Ovary (tissue), 9 donors: ENCODE data around the gene PARD3B. TPM values are rescaled to one million over a fixed set of nuclear protein-coding genes. Genes with fewer than 3 reads are reported as not detected.

Experiments
- DNase-seq, 5 donors: peaks; one replicate each; pipeline ENCODE4 v3.0.0-alpha.2; 2019 to 2020
- H3K27ac ChIP-seq, 2 donors: fragments of 200-600 bp; one replicate each; pipeline versions ENCODE4 v1.5.1 to v1.8.0; 2019 to 2022
- H3K27me3 ChIP-seq: fragments of 200-600 bp; one replicate; pipeline ENCODE4 v1.8.0; 2022
- H3K36me3 ChIP-seq: fragments of 200-600 bp; sonication (generic); one replicate; pipeline ENCODE4 v1.5.1; 2019
- H3K4me1 ChIP-seq: one replicate; pipeline ENCODE4 v1.8.1; 2013; ENCODE audit warnings: mild to moderate bottlenecking, moderate library complexity; ENCODE audit not compliant: insufficient read depth
- H3K4me3 ChIP-seq: fragments of 200-600 bp; sonication (generic); one replicate; pipeline ENCODE4 v1.5.1; 2017
- H3K9me3 ChIP-seq, 2 donors: fragments of 200-600 bp in 1 of 2; sonication (generic) in 1 of 2; one replicate each; pipeline versions ENCODE4 v1.5.1 to v1.8.1; 2013 to 2019; ENCODE audit warnings: mild to moderate bottlenecking in 1 of 2, moderate library complexity in 1 of 2
- CTCF ChIP-seq, 3 donors: fragments of 450-650 bp in 2 of 3; fragments of 200-600 bp in 1 of 3; IDR thresholded peaks; one replicate each; pipeline versions ENCODE4 v1.5.1 to v1.8.0; 2016 to 2022; ENCODE audit warnings: antibody characterized with exemption in 3 of 3, mild to moderate bottlenecking in 1 of 3
- EP300 ChIP-seq: sonication (generic); formaldehyde crosslinking; IDR thresholded peaks from one replicate; pipeline ENCODE4 v1.6.1; 2017; ENCODE audit warnings: antibody characterized with exemption
- POLR2A ChIP-seq: fragments of 450-650 bp; IDR thresholded peaks from one replicate; pipeline ENCODE4 v1.6.1; 2017; ENCODE audit warnings: antibody characterized with exemption, mild to moderate bottlenecking, moderate library complexity
- WGBS, 3 donors: extraction: QIAGEN DNeasy Blood & Tissue Kit in 1 of 3; methylation state at CpG; one replicate each; pipeline versions ENCODE4 v1.1.5 to v1.1.7; 2013 to 2017; 5-methylcytosine and 5-hydroxymethylcytosine counted together
- intact Hi-C, 4 donors: fragments of 100-400 bp; cut with DNase I; formaldehyde crosslinking; loops; one replicate each; pipeline versions ENCODE4 v1.11.0 to v1.15.1; 2022 to 2023
- polyA plus RNA-seq, 2 donors: library from polyadenylated mRNA; stranded (reverse); fragments of 200-250 nt in 1 of 2; fragments of 350-450 nt in 1 of 2; fragmentation: Illumina TruSeq in 1 of 2; extraction: RNeasy Lipid Tissue Mini Kit (QIAGEN cat#74804) in 1 of 2; gene quantifications; one replicate each; pipeline ENCODE4 v1.2.3, GENCODE V29; 2013 to 2014
- total RNA-seq, 7 donors: library from RNA; depleted of rRNA in 2 of 7; stranded (reverse); fragments of >200 nt in 2 of 7; fragmentation: NEBNext Ultra II Directional in 3 of 7; extraction: Animal tissue kit (Norgen Biotek cat#: 25700) in 3 of 7; gene quantifications; one replicate each; pipeline versions ENCODE4 v1.1.0 to v1.2.4, GENCODE V29; 2016 to 2023
- donor health status: DM: no; HTN: no; CAD: no; lungs with moderate emphysema.
- donor health status: DM: no; HTN: no; CAD: no.
- donor health status: Bipolar disorder and iron deficiency.
- donor health status: DM: yes; HTN: yes; CAD: no.
- donor health status: DM: no; HTN: no; CAD: no.
- donor health status: DM: yes; HTN: yes; CAD: no.

PARD3B gene
- total and polyA plus RNA-seq, 9 donors: 8.2 to 46.6 (median 28.7) TPM

- no peaks in the 10 kb centered on the region for H3K27me3 ChIP-seq
- DNase-seq: no peak
- no peaks in the 10 kb centered on the region for H3K36me3 ChIP-seq
- 80 to 89% (median 83%) methylated on average over 2 of the region's 2 CpGs for WGBS, 3 donors
- H3K4me1 ChIP-seq: no peaks in the 10 kb centered on the region
- TF ChIP-seq EP300 (no peak), POLR2A (no peak), CTCF (IDR thresholded peaks at IDR 0.05) (no peak)
- no peaks in the 10 kb centered on the region for H3K9me3 ChIP-seq
- H3K4me3 ChIP-seq: no peak overlapping the region
- intact Hi-C loops: loop anchor here in 1 of 4 donors (10.0 kb wide), 1 partner anchor 143 kb away; the partner anchor contains the start of gene PARD3B
- H3K27ac ChIP-seq: no peak overlapping the region
Observed at GRCh38 chr2:204687776-204688175, 142.5 kb downstream of the PARD3B start.

- DNase-seq: peak in 4 of 5 donors; percentile 31 to 81 (median 61)
- Histone ChIP-seq H3K27ac (no peak overlapping the region), H3K4me1 (no peaks in the 10 kb centered on the region), H3K4me3 (no peak overlapping the region), H3K36me3 (no peaks in the 10 kb centered on the region), H3K9me3 (no peaks in the 10 kb centered on the region), H3K27me3 (no peaks in the 10 kb centered on the region)
- 44 to 46% (median 44%) methylated on average over 2 of the region's 2 CpGs for WGBS, 3 donors
- intact Hi-C loops: loop anchor here in 3 of 4 donors (5.0 to 10.0 kb wide), 4 partner anchors 365 to 1270 kb away; no protein-coding TSS in a partner anchor
- TF ChIP-seq CTCF (IDR thresholded peaks at IDR 0.05): peak; percentile 55 to 74 (median 72)
- TF ChIP-seq POLR2A: no peak
Observed at GRCh38 chr2:204691911-204692510, 146.7 kb downstream of the PARD3B start.

DNA sequence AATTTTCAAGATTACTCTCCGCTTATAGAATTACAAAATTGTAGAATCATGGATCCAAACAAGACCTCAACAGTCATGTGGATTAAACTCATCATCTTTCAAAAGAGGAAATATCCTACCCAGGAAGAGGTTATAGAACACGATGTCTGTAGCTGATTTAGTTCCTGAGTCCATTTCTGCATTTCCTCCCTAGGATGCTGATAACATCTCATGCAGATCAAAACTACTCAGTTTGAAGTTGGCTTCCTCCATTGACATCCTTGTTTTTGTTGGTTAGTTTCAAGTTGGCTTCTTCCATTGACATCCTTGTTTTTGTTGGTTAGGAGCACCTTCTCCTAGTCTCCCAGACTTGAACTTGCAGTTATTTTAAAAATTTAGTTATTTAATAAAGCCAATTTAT lies 147.5 kb downstream of the PARD3B start:
- intact Hi-C loops: loop anchor here in 3 of 4 donors (5.0 to 10.0 kb wide), 4 partner anchors 365 to 1270 kb away; no protein-coding TSS in a partner anchor
- TF ChIP-seq CTCF (IDR thresholded peaks at IDR 0.05): no peak
- no peak for TF ChIP-seq POLR2A
- TF ChIP-seq EP300: no peak
- Histone ChIP-seq H3K27ac (no peak overlapping the region), H3K4me3 (no peak overlapping the region), H3K27me3 (no peaks in the 10 kb centered on the region), H3K36me3 (no peaks in the 10 kb centered on the region), H3K4me1 (no peaks in the 10 kb centered on the region), H3K9me3 (no peaks in the 10 kb centered on the region)
- 88 to 92% (median 88%) methylated on average over 2 of the region's 2 CpGs for WGBS, 3 donors
- DNase-seq: no peak

DNA sequence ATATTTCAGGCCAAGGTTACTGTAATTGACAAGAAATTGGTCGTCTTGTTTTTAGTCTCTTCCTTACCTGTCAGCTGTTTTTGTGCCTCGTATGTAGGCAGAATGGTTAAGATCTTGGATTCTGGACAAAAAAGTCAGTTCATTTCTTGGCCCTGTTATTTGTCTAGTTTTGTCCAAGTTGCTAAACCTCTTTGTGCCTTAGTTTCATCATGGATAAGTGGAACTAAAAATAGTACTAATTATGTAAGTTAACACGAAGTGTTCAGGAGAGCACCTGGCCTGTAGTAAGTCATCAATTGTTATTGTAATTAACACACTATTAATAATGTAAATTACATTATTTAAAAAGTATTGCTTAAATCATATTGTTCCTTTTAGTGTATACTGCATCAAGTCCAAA lies 148.0 kb downstream of the PARD3B start:
- H3K36me3 ChIP-seq: no peaks in the 10 kb centered on the region
- no peak for TF ChIP-seq CTCF (IDR thresholded peaks at IDR 0.05)
- no peak for TF ChIP-seq POLR2A
- no peak for TF ChIP-seq EP300

More for the DNA sequence above, 148.0 kb downstream of the PARD3B start:
- Histone ChIP-seq H3K27me3 (no peaks in the 10 kb centered on the region), H3K4me3 (no peak overlapping the region), H3K9me3 (no peaks in the 10 kb centered on the region), H3K4me1 (no peaks in the 10 kb centered on the region), H3K27ac (no peak overlapping the region)
- no peak for DNase-seq
- WGBS, 3 donors: 55 to 64% (median 61%) methylated on average over 3 of the region's 3 CpGs
- intact Hi-C loops: loop anchor here in 3 of 4 donors (5.0 to 10.0 kb wide), 4 partner anchors 366 to 1271 kb away; no protein-coding TSS in a partner anchor
